GM18519 (cell line): ENCODE measurements around the gene ZBTB20.

Experiments
- ATAC-seq: cut with Tn5 transposase; IDR thresholded peaks from one replicate; pipeline ENCODE4 v1.9.1; 2021; ENCODE audit warnings: mild to moderate bottlenecking, moderate library complexity; ENCODE audit not compliant: unreplicated experiment, low FRiP score

The ZBTB20 gene

DNA sequence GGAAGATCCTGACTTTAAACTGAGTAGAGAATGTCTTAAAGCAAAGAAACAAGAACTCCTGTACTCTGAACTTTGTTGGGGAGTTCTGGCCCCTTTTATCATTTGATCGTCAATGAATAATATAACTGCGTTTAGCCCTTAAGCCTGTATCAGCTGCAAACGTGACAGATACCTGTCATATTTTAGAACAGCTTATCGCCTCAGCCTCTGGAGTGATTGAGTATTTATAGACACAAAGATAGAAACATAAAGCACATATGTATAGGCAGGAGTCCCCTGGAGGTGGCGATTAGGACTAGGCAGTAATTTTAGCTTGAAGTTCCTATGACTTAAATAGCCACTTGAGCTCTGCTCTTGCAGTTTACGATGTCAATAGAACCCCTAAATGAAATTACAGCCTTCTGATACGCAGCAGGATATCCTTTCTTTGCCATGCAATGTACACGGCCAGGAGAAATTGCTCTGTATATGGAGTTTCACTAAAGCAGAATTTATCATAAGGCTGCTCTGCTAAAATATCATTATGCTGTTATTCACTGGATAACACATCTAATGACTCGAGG is 531.5 kb downstream of the ZBTB20 start:
- ATAC-seq = no peak

- ATAC-seq = no peak
Observed at GRCh38 chr3:114609973-114610630, 537.0 kb downstream of the ZBTB20 start.

DNA sequence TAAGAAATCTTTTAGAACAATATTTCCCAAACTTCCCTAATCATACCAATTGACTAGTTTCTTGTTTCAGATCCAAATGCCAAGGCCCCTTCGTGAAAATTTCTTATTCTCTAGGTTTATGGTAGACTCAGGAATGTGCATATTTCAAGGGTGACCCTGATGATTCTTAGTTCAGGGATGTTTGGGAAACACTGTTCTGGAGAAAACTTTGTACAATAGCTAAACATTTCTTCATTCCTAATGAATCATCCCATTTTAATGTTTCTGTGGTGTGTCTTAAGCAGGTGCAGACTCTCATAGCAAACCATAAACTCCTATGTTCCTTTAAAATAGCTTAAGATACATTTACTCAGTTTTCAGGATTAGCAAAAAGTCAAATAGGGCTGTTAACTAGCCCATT is 538.8 kb downstream of the ZBTB20 start:
- no peak for ATAC-seq

- no peak for ATAC-seq
Observed at GRCh38 chr3:114606336-114606735, 540.8 kb downstream of the ZBTB20 start.

DNA sequence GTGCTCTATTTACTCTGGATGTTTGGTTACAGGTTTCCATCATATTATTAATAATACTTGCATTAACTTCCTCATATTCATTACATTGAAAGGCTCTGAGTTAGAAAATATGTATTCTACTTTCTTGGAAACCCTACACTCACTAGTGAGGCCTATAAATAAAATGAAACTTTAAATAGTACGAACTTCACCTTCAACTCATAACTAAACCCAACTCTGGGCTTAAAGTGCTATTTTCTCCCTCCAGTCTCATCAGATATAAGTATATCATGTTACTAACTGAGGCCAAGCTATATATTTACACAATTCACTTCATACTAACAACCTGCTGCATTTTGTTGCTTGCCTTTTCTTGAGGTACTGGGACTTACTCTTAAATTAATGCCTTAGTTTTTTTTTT is 546.5 kb downstream of the ZBTB20 start:
- ATAC-seq = no peak

GRCh38 chr3:114597871-114598270 is 549.2 kb downstream of the ZBTB20 start:
- ATAC-seq = no peak

DNA sequence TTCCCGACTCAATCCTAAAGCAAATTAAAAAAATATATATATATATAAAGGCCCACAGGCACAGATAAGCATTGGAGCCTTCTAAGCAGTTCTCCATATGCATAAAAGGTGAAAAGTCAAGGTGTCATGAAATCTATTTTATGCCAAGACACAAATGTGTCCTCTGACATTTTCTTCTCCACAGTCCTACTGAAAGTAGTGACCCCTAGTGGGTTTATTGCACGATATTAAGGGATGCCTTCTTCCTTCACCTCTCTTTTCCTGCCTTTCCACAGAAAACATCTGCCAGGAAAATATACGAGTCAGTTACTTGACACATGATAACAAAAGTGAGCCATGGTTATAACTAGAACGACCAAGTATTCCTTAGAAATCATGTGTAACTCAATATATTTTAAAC is 550.1 kb downstream of the ZBTB20 start:
- ATAC-seq = no peak

DNA sequence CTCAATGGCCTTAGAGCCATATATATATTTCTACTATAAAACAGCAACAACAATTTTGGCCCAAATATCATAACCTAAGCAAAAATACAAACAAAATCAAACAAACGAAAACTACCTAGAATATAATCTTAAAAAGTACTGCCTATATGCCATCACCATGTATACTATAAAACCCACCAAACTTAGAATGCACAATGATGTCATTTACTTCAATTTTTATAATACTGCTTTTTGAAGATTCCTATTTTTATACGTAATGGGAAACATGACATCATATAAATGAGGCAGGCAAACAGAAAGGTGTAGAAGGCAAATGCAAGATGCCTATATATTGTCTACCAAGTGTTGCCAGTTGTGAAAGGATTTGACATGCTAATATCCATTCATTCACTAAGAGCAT is 550.9 kb downstream of the ZBTB20 start:
- ATAC-seq = no peak

- no peak for ATAC-seq
Observed at GRCh38 chr3:114595522-114596028, 551.5 kb downstream of the ZBTB20 start.

- no peak for ATAC-seq
Observed at GRCh38 chr3:114590309-114591047, 556.6 kb downstream of the ZBTB20 start.

DNA sequence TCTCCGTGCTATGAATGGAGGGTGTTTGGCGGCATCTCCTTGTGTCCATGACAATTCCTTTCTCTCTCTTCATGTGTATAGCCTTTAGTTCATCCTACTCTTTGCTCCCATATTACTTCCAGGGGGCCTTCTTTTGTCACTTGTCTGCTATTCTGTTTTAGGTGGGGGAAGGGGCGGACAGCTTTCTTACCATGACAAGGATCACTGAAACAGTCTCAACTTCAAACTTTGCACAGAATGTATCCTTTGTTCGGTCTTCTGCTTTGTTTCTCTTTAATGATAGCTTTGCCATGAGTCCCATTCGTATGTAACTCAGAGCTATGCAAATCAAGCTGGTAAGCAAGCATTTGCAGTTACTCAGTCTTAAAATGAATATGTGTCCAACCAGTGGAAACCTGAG is 559.1 kb downstream of the ZBTB20 start:
- ATAC-seq = no peak

GRCh38 chr3:114586119-114586518 is 561.0 kb downstream of the ZBTB20 start:
- no peak for ATAC-seq

DNA sequence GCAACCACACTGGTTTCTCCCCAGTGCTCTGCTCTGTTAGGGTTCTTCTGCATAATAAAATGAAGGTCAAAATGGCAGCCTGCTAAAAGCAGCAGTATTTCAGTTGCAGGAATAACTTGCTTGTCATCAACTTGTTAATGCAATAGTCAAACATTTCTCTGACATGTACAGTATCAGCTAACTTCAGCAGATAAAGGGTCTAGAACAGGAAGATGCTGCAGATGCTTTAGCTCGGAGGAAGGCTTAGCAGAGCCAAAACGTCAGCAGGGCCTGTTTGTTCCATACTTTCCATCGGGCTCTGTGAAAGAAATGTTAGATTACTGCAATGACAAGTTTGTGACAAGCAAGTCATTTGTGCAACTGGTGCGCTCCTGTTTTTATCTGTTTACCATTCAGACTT is 561.4 kb downstream of the ZBTB20 start:
- ATAC-seq = no peak

DNA sequence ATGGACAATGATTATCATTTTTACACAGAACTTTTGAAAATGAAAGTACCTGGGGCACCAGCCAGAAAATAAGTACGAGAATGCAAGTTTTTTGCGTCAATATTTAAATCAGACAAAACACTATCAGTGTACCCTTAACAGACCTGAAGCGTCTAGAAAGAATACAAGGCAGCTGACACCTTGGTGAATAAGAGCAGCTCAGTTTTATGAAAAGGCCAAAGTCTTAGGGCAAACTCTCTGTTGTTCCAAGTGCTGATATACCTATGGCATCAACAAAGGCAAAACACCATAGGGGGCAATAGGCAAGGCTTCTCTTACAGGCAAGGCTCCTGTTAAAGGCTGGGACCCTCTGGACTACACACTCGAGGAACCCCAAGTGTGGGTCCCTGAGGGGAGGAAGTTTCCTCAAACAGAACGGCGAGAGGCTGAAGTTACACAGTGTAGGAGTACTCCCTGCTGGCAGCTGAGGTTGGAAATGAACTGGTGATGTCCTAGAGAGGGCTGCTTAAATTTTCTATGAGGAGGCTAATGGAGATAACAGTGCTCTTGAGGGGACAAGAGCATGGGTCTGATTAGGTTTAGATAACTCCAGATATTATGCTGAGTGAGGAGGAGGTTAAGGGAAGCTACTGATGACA is 562.2 kb downstream of the ZBTB20 start:
- ATAC-seq = no peak

GRCh38 chr3:114582929-114583328 is 564.2 kb downstream of the ZBTB20 start:
- peak; percentile 80 for ATAC-seq

DNA sequence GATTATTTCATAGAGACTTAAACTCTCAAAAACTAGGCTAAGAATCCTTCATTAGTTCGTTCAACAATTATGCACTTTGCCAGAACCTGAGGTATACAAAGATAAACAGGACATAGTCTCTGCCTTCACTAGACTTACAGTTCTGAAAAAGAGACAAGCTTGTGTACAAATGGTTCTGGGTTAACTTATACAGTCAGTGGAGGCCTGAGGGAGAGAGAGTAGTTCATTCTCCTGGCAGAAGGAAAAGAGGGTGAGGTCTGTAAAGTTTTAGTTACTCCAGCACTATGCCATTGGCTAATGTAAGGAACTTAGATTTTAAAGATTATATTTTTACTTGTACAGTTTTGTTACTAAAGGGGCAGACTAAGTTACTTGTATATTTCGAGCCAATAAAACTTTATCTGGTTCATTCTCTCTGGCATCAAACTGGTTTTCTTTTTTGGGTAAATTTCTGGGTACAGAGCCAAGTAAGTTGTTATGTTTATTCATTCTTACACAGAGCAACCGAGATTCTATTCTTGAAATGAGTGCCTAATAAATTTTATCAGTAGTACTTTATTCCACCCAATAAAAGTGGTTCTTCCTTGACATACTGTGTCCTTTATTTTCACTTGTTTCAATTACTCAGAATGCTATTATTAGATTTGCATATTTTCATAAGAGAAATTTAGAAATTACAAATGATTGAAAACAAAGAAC is 574.6 kb downstream of the ZBTB20 start:
- ATAC-seq = no peak

DNA sequence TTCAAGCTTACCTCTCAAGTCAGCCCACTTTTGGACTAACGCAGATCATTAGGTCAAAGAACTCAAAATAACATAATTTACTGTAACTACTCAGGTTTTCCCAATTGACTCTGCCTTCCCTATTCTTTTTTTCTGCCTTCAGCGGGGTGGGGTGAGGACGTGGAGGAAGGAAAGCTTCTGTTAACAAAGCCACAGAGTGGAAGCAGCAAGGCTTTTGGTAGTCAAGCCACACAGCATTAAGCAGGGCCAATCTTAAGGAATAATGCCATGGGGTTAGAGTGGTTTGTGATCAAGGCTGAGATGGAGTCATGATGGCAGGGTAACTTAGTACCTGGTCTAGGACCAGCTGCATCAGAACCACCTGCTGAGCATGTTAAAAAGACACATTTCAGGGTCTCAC is 575.7 kb downstream of the ZBTB20 start:
- ATAC-seq = no peak

GRCh38 chr3:114569186-114569585 is 577.9 kb downstream of the ZBTB20 start:
- no peak for ATAC-seq

GRCh38 chr3:114567771-114568170 is 579.3 kb downstream of the ZBTB20 start:
- no peak for ATAC-seq

DNA sequence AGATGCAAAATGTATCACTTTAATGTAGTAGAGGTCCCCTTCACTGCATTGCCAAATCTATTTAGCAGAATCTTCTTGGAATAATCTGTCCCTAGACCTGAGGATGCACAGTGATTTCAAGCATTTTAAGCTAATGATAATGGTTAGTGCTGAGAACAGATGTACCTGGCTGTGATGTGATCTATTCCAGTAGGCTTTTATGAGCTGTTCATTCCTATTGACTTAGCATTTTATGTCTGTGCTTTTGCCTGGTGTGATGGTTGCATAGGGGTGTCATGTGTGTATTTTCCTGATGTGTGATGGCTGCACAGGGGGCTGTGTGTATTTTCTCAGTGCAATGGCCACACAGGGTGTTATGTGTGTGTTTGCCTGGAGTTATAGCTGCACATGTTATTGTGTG is 580.3 kb downstream of the ZBTB20 start:
- no peak for ATAC-seq
